HepG2 (cell line): ENCODE results near the gene TGDS.

Experiments used
- CTCF ChIP-seq: sonication (generic); formaldehyde crosslinking; IDR thresholded peaks from 2 replicates; pipeline ENCODE4 v1.5.0; 2020; ENCODE audit warnings: mild to moderate bottlenecking, missing genetic modification reagents, moderate library complexity
- EEA1 ChIP-seq: sonication (generic); formaldehyde crosslinking; IDR thresholded peaks from 2 replicates; pipeline ENCODE4 v1.5.1; 2020; ENCODE audit warnings: mild to moderate bottlenecking, missing genetic modification reagents, borderline replicate concordance
- EP300 ChIP-seq, 3 experiments: sonication (generic) in 1 of 3; formaldehyde crosslinking in 1 of 3; IDR thresholded peaks; 2 replicates each; pipeline versions ENCODE4 v1.5.1 to v1.6.1; 2011 to 2020; ENCODE audit warnings: low read depth in 2 of 3, low read length in 2 of 3, borderline replicate concordance in 1 of 3, improper control_type of control experiment in 1 of 3, mild to moderate bottlenecking in 1 of 3, missing genetic modification reagents in 1 of 3, moderate library complexity in 1 of 3
- HIC2 ChIP-seq: sonication (generic); formaldehyde crosslinking; IDR thresholded peaks from 2 replicates; pipeline ENCODE4 v1.9.0; 2022; ENCODE audit warnings: low read depth, missing genetic modification reagents
- HNF4A ChIP-seq: sonication (generic); formaldehyde crosslinking; IDR thresholded peaks from 2 replicates; pipeline ENCODE4 v1.4.0; 2020; ENCODE audit warnings: missing genetic modification reagents
- JUND ChIP-seq: sonication (generic); formaldehyde crosslinking; IDR thresholded peaks from 2 replicates; pipeline ENCODE4 v1.8.0; 2022; ENCODE audit warnings: mild to moderate bottlenecking, missing genetic modification reagents
- NFKB2 ChIP-seq: sonication (generic); formaldehyde crosslinking; IDR thresholded peaks from 2 replicates; pipeline ENCODE4 v1.4.0; 2020; ENCODE audit warnings: missing genetic modification reagents, borderline replicate concordance
- RAD21 ChIP-seq: fragments of 450-650 bp; formaldehyde crosslinking; IDR thresholded peaks from 2 replicates; pipeline ENCODE4 v1.5.0; 2020; ENCODE audit warnings: mild to moderate bottlenecking
- RBAK ChIP-seq: sonication (generic); formaldehyde crosslinking; IDR thresholded peaks from 2 replicates; pipeline ENCODE4 v1.5.1; 2020; ENCODE audit warnings: mild to moderate bottlenecking, missing genetic modification reagents
- RFX5 ChIP-seq: IDR thresholded peaks from 2 replicates; pipeline ENCODE4 v1.6.1; 2011; ENCODE audit warnings: low read depth, low read length, improper control_type of control experiment
- STAT6 ChIP-seq: sonication (generic); formaldehyde crosslinking; IDR thresholded peaks from 2 replicates; pipeline ENCODE4 v1.4.0; 2020; ENCODE audit warnings: missing genetic modification reagents, mild to moderate bottlenecking, borderline replicate concordance
- ZFYVE20 ChIP-seq: sonication (generic); formaldehyde crosslinking; IDR thresholded peaks from 2 replicates; pipeline ENCODE4 v1.8.0; 2023; ENCODE audit warnings: low read depth, mild to moderate bottlenecking, moderate library complexity, missing genetic modification reagents, borderline replicate concordance
- ZNF598 ChIP-seq: sonication (generic); formaldehyde crosslinking; IDR thresholded peaks from 2 replicates; pipeline ENCODE4 v1.5.1; 2020; ENCODE audit warnings: mild to moderate bottlenecking, missing genetic modification reagents, borderline replicate concordance

GRCh38 chr13:94636942-94637578 is 41.1 kb upstream of the TGDS start:
- TF ChIP-seq NFKB2 (no peak), EP300 (IDR thresholded peaks at IDR 0.05; ENCODE audit: low read depth in 2 of 2, low read length in 2 of 2) (no peak), EP300 (CRISPR knock-in tag; IDR thresholded peaks at IDR 0.05; ENCODE audit: borderline replicate concordance) (no peak), JUND (CRISPR knock-in tag) (no peak), ZNF598 (CRISPR knock-in tag) (no peak), HIC2 (CRISPR knock-in tag) (no peak), RAD21 (CRISPR knock-in tag) (no peak), HNF4A (no peak), RFX5 (no peak), RBAK (CRISPR knock-in tag) (no peak), ZFYVE20 (no peak), EEA1 (CRISPR knock-in tag) (no peak), STAT6 (CRISPR knock-in tag) (no peak), CTCF (no peak)
